ENCODE data around the gene RGS4. TPM values are rescaled to one million over a fixed set of nuclear protein-coding genes. Genes with fewer than 3 reads are reported as not detected.
A peak's percentile ranks its signal among the peaks of the same experiment; 100 is the strongest.

The RGS4 gene
- total RNA-seq, 1 donor from 2014 or later: under 0.01 TPM

DNA sequence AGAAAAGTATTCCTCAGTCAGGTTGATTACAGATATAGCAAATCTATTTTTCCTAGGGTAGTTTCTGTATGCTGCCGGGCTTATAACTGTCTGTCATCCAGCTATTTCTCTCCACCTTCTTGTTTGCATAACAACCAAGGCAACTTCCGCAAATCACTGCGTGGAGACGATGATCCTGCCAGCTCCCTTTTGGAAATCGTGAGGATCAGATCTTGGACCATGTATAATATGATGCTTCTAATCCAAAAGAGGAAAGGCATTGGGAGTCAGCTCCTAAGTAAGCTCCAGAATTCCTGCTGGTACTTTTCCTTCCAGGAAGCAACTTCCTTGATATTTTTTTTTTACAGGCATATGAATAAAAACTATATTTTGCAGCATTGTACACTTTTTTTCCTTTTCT is 445 bp upstream of the RGS4 start:
- Histone ChIP-seq H3K4me3 (ENCODE audit: low read depth, low read length) (no peak overlapping the region), H3K36me3 (ENCODE audit: control insufficient read depth, insufficient read depth, low read length) (no peaks in the 10 kb centered on the region)
- no peak for FAIRE-seq

DNA sequence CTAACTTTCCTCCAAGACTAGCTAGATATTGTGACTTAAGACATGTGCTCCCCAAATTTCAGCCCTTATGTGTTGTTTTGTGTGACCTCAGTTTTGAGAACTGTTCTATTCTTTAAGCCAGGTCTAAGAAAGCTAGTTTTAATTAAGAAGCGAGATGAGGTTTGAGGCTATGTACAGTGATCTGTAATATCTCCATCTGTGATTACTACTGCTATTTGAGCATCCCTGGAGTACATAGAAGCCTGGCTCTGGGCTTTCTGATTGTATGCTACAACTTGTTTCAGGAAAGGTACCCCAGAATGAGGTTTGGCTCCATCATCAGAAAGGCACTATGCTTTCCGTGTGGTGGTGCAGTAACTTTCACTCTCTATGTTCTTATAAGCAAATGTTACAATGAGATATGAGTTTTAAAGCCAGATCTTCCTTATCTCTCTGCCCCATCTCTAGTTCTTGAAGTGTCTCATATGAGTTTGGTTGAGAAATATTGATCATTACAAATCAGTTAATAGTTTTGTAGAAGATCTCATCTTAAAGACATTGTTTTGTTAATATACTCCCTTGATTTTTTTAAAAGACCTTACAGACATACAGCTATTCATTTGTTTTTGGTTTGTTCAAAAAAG is 605 bp downstream of the RGS4 start:
- DNase-seq (ENCODE audit: low read depth) (no peak), FAIRE-seq (no peak)
- TF ChIP-seq, protein P1, sequence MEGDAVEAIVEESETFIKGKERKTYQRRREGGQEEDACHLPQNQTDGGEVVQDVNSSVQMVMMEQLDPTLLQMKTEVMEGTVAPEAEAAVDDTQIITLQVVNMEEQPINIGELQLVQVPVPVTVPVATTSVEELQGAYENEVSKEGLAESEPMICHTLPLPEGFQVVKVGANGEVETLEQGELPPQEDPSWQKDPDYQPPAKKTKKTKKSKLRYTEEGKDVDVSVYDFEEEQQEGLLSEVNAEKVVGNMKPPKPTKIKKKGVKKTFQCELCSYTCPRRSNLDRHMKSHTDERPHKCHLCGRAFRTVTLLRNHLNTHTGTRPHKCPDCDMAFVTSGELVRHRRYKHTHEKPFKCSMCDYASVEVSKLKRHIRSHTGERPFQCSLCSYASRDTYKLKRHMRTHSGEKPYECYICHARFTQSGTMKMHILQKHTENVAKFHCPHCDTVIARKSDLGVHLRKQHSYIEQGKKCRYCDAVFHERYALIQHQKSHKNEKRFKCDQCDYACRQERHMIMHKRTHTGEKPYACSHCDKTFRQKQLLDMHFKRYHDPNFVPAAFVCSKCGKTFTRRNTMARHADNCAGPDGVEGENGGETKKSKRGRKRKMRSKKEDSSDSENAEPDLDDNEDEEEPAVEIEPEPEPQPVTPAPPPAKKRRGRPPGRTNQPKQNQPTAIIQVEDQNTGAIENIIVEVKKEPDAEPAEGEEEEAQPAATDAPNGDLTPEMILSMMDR (IDR thresholded peaks at IDR 0.05; ENCODE audit: insufficient read depth, low read length, severe bottlenecking): no peak
- no peaks in the 10 kb centered on the region for H3K27me3 ChIP-seq (ENCODE audit: control insufficient read depth, insufficient read depth, low read length)
- no peaks in the 10 kb centered on the region for H3K36me3 ChIP-seq (ENCODE audit: control insufficient read depth, insufficient read depth, low read length)
- no peak overlapping the region for H3K4me3 ChIP-seq (ENCODE audit: low read depth, low read length)

More for the DNA sequence above, 445 bp upstream of the RGS4 start:
- TF ChIP-seq, protein P1 (IDR thresholded peaks at IDR 0.05; ENCODE audit: insufficient read depth, low read length, severe bottlenecking): no peak
- H3K27me3 ChIP-seq (ENCODE audit: control insufficient read depth, insufficient read depth, low read length): no peaks in the 10 kb centered on the region
- DNase-seq (ENCODE audit: low read depth): peak; percentile 33

DNA sequence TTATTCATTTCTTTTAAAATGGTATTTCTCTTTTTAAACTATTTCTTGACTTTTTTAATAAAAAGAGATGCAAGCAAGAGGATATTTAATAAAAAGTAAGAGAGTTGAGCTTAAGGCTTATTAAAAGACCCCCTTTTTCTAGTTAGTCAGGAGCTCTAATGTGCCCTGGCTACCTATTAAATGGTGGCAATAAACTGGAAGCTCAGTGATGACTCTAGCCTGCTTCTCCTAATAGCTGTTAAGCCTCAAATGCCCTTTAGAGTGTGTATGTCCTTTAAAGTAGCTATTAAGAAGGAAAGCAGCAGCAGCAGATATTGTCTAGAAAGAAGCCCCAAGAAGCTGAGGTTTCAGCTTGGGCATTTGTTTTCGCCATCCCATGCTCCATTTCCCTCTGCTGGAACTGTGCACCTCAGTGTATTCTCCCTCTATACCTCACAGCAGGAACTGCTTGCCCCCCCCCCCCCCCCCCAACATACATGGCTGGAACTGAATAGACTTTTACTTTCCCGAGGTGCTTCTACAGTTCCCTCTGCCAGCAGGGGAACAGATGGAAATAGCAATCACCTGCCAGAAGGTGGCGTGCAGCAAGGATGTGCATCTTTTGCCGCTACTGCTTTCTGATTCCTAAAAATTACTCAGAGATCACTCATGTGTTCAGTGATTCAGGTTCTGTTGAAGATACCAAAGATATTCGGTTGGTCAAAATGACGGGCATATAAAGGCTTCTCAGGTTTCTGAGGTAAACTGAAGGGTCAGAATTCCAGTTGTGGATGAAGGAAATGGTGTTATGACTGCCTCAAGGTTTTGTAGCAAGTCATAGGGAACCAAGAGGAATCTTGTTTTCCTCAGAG is 2.5 kb downstream of the RGS4 start:
- FAIRE-seq (peak; percentile 18), DNase-seq (ENCODE audit: low read depth) (peak; percentile 94)
- TF ChIP-seq, protein P1 (IDR thresholded peaks at IDR 0.05; ENCODE audit: insufficient read depth, low read length, severe bottlenecking): peak; percentile 76
- H3K4me3 ChIP-seq (ENCODE audit: low read depth, low read length): no peak overlapping the region
- no peaks in the 10 kb centered on the region for H3K27me3 ChIP-seq (ENCODE audit: control insufficient read depth, insufficient read depth, low read length)
- H3K36me3 ChIP-seq (ENCODE audit: control insufficient read depth, insufficient read depth, low read length): no peaks in the 10 kb centered on the region

DNA sequence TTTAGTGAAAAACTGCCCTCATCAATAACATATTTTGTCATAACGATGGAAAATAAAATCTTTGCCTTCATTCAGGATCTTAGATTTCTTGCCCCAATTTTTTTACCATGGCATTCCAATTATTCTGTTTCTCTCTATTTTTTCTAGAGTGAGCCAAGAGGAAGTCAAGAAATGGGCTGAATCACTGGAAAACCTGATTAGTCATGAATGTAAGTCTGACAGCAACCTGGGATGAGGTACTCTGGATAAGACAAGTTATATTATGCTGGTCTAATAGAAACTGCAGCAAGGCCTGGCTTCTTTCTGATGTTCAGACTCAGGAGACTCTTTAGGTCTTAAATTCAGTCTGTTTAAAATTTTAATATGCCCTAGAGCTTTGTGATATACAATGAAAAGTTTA is 3.5 kb downstream of the RGS4 start:
- TF ChIP-seq, protein P1 (IDR thresholded peaks at IDR 0.05; ENCODE audit: insufficient read depth, low read length, severe bottlenecking): no peak
- no peaks in the 10 kb centered on the region for H3K36me3 ChIP-seq (ENCODE audit: control insufficient read depth, insufficient read depth, low read length)
- no peaks in the 10 kb centered on the region for H3K27me3 ChIP-seq (ENCODE audit: control insufficient read depth, insufficient read depth, low read length)
- no peak for FAIRE-seq
- peak; percentile 82 for DNase-seq (ENCODE audit: low read depth)
- no peak overlapping the region for H3K4me3 ChIP-seq (ENCODE audit: low read depth, low read length)

DNA sequence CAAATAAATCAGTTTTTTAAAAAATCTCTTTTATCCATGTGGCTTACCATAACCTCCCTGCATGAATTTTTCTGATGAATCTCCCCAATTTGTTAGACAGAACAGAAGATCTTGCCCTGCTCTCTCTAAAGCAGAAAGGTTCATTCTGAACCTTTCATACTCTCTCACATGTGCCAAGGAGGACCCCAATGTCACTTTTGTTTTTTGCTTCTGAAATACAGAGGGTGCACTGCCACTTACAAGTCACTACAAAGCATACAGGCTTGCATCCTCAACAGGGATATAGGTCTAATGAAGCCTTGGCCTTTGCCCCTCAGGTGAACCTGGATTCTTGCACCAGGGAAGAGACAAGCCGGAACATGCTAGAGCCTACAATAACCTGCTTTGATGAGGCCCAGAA is 4.8 kb downstream of the RGS4 start:
- no peak for FAIRE-seq
- TF ChIP-seq, protein P1 (IDR thresholded peaks at IDR 0.05; ENCODE audit: insufficient read depth, low read length, severe bottlenecking): no peak

More for the DNA sequence above, 4.8 kb downstream of the RGS4 start:
- no peaks in the 10 kb centered on the region for H3K36me3 ChIP-seq (ENCODE audit: control insufficient read depth, insufficient read depth, low read length)
- H3K4me3 ChIP-seq (ENCODE audit: low read depth, low read length): no peak overlapping the region
- no peaks in the 10 kb centered on the region for H3K27me3 ChIP-seq (ENCODE audit: control insufficient read depth, insufficient read depth, low read length)
- peak; percentile 8 for DNase-seq (ENCODE audit: low read depth)
